ENCODE data around the gene EIF2B5.

EIF2B5 gene

DNA sequence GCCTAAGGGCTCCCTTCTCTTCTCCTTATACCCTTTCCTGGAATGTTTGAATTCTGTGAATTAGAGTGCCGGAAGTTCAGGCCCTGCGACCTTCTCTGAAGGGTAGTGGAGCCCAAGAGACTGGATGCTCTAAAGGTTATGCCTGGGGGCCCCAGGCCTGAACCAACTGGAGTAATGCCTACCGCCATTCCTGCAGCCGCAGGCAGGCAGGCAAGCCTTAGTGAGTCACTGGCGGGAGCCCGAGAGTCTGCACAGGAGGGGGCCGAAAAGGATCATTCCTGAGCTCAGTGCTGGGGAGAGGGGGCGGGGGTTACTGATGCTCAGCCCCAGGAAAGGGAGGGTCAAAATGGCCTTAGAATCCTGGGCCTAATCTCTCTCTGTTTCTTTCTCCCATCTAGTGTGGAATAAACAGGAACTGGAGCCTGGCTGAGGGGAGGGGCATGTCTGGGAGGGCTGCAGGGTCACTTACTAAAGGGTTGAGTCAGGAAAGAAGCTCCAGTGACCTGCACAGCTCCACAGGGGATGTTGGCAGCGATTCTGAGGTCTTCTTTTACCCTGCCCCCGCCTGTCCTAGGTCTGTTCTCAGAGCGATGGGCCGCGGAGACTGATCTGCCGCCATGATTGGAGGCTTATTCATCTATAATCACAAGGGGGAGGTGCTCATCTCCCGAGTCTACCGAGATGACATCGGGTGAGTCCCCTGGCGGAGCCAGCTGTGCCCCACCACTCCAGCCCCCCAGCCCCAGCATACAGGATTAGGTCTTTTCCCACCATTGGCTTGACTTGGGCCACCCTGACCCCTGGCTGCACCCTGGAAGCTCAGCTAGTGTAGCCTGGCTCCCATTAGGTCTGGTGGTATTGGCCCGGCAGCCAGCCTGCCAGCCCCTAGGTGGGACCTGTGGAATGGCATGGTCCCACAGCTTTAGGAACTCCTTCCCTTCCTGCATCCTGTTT is 41.5 kb downstream of the EIF2B5 start:
- no peaks in the 10 kb centered on the region for H3K9me3 ChIP-seq (ENCODE audit: control insufficient read depth, insufficient read depth, low read length)
- H3K27ac ChIP-seq (ENCODE audit: low read depth, low read length), result no peak overlapping the region
- peaks cover 26% of the 10 kb centered on the region for H3K4me1 ChIP-seq (ENCODE audit: control insufficient read depth, low read length)
- TF ChIP-seq, protein P1, sequence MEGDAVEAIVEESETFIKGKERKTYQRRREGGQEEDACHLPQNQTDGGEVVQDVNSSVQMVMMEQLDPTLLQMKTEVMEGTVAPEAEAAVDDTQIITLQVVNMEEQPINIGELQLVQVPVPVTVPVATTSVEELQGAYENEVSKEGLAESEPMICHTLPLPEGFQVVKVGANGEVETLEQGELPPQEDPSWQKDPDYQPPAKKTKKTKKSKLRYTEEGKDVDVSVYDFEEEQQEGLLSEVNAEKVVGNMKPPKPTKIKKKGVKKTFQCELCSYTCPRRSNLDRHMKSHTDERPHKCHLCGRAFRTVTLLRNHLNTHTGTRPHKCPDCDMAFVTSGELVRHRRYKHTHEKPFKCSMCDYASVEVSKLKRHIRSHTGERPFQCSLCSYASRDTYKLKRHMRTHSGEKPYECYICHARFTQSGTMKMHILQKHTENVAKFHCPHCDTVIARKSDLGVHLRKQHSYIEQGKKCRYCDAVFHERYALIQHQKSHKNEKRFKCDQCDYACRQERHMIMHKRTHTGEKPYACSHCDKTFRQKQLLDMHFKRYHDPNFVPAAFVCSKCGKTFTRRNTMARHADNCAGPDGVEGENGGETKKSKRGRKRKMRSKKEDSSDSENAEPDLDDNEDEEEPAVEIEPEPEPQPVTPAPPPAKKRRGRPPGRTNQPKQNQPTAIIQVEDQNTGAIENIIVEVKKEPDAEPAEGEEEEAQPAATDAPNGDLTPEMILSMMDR (IDR thresholded peaks at IDR 0.05; ENCODE audit: low read depth, low read length, poor library complexity, severe bottlenecking), result no peak
- TF ChIP-seq EZH2phosphoT487 (IDR thresholded peaks at IDR 0.05; ENCODE audit: borderline replicate concordance, low read length), result no peak
- peaks cover 28% of the 10 kb centered on the region for H3K79me2 ChIP-seq (ENCODE audit: control insufficient read depth, low read length)
- no peaks in the 10 kb centered on the region for H4K20me1 ChIP-seq (ENCODE audit: control insufficient read depth, insufficient read depth, low read depth, low read length)
- no peaks in the 10 kb centered on the region for H3K27me3 ChIP-seq (ENCODE audit: control insufficient read depth, low read length)
- H3K9me2 ChIP-seq (replicated peaks; ENCODE audit: control insufficient read depth, low read length), result no peaks in the 10 kb centered on the region
- H3F3A ChIP-seq (ENCODE audit: control insufficient read depth, insufficient read depth), result peaks cover 10% of the 10 kb centered on the region
- peaks cover 58% of the 10 kb centered on the region for H3K36me3 ChIP-seq (ENCODE audit: control insufficient read depth, low read length)
- H3K4me2 ChIP-seq (ENCODE audit: low read length), result peak overlapping the region; percentile 85
- H3K4me3 ChIP-seq (ENCODE audit: low read length), result peak overlapping the region; percentile 96

DNA sequence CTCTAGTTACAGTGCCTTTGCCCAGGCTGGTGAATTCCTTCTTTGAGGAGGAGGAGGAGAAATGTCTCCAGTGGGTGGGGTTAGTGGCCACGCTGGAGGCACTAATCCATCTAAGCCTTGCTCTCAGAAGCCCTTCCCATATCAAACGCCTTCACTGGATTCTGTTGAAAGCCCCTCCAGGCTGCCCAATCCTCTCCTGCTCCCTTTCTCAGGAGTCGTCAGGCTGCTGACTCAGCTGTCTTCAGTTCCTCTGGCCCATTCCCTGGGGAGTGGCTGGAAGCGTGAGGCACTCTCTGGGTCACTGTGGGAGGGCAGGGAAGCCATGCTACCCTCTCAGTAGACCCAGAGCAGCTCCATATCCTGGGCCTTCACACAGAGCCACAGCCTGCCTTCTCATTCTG is 42.2 kb downstream of the EIF2B5 start:
- peaks cover 28% of the 10 kb centered on the region for H3K79me2 ChIP-seq (ENCODE audit: control insufficient read depth, low read length)
- no peaks in the 10 kb centered on the region for H3K27me3 ChIP-seq (ENCODE audit: control insufficient read depth, low read length)
- H3K9me3 ChIP-seq (ENCODE audit: control insufficient read depth, insufficient read depth, low read length), result no peaks in the 10 kb centered on the region
- peaks cover 61% of the 10 kb centered on the region for H3K36me3 ChIP-seq (ENCODE audit: control insufficient read depth, low read length)
- no peak overlapping the region for H3K4me2 ChIP-seq (ENCODE audit: low read length)
- no peak overlapping the region for H3K4me3 ChIP-seq (ENCODE audit: low read length)
- peaks cover 26% of the 10 kb centered on the region for H3K4me1 ChIP-seq (ENCODE audit: control insufficient read depth, low read length)
- H3K27ac ChIP-seq (ENCODE audit: low read depth, low read length), result no peak overlapping the region
- H4K20me1 ChIP-seq (ENCODE audit: control insufficient read depth, insufficient read depth, low read depth, low read length), result no peaks in the 10 kb centered on the region
- H3K9me2 ChIP-seq (replicated peaks; ENCODE audit: control insufficient read depth, low read length), result no peaks in the 10 kb centered on the region
- no peak for TF ChIP-seq EZH2phosphoT487 (IDR thresholded peaks at IDR 0.05; ENCODE audit: borderline replicate concordance, low read length)
- TF ChIP-seq, protein P1 (IDR thresholded peaks at IDR 0.05; ENCODE audit: low read depth, low read length, poor library complexity, severe bottlenecking), result no peak
- peaks cover 10% of the 10 kb centered on the region for H3F3A ChIP-seq (ENCODE audit: control insufficient read depth, insufficient read depth)

DNA sequence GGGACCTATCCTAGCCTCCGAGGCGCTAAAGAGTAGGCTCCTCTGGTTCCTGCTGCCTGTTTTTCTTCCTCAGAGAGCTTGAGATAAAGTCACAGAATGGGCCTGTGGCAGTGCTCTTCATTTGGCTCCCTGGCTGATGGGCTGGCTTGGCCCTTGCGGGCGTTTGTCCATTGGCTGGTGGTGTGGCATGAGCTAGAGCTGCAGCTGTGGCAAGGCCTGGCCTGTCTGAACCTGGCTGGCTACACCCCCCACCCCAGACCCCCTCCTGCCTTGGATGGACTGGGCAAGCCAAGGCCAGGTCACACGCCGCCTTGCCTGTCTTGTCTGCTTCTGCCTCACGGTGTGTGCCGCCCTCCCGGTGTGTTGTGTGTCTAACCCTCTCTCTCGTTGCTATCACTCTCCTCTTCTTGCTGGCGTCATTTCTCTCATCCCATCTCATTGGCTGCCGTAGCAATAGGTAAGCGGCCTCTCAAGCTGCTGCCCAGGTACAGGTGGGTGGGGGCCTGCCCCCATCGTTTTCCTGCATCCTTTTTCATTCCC is 42.7 kb downstream of the EIF2B5 start:
- Histone ChIP-seq H3K9me3 (ENCODE audit: control insufficient read depth, insufficient read depth, low read length) (no peaks in the 10 kb centered on the region), H3K9me2 (replicated peaks; ENCODE audit: control insufficient read depth, low read length) (no peaks in the 10 kb centered on the region), H3K79me2 (ENCODE audit: control insufficient read depth, low read length) (peaks cover 28% of the 10 kb centered on the region), H3K36me3 (ENCODE audit: control insufficient read depth, low read length) (peaks cover 64% of the 10 kb centered on the region), H3K27ac (ENCODE audit: low read depth, low read length) (no peak overlapping the region), H3K4me1 (ENCODE audit: control insufficient read depth, low read length) (peaks cover 26% of the 10 kb centered on the region), H3K4me3 (ENCODE audit: low read length) (no peak overlapping the region), H3K4me2 (ENCODE audit: low read length) (no peak overlapping the region), H3F3A (ENCODE audit: control insufficient read depth, insufficient read depth) (peaks cover 10% of the 10 kb centered on the region), H4K20me1 (ENCODE audit: control insufficient read depth, insufficient read depth, low read depth, low read length) (no peaks in the 10 kb centered on the region), H3K27me3 (ENCODE audit: control insufficient read depth, low read length) (no peaks in the 10 kb centered on the region)
- TF ChIP-seq EZH2phosphoT487 (IDR thresholded peaks at IDR 0.05; ENCODE audit: borderline replicate concordance, low read length), result no peak
- TF ChIP-seq, protein P1 (IDR thresholded peaks at IDR 0.05; ENCODE audit: low read depth, low read length, poor library complexity, severe bottlenecking), result no peak

Data from DOHH2 (cell line).